ENCODE measurements around the gene SOD3. TPM values are rescaled to one million over a fixed set of nuclear protein-coding genes. Genes with fewer than 3 reads are reported as not detected.

SOD3 gene
- total and polyA plus RNA-seq, 2 of the 13 experiments (the other 11 are each of a cell fraction or from before 2014, with no cell fraction given) = 0.04 TPM; not detected in 1

GRCh38 chr4:24793219-24794005 lies 2.0 kb upstream of the SOD3 start:
- Histone ChIP-seq H3K4me2 (ENCODE audit: low read depth, low read length) (no peak overlapping the region; the same call in 1 of the 2 replicates), H2AFZ (ENCODE audit: low read length) (no peak overlapping the region), H3K4me3 (replicated peaks in 1 of 3; ENCODE audit: insufficient read depth in 1 of 3, low read depth in 2 of 3, low read length in 3 of 3) (no peak overlapping the region), H4K20me1 (ENCODE audit: insufficient read depth, low read length) (no peaks in the 10 kb centered on the region), H3K27ac (ENCODE audit: extremely low read length, insufficient read depth, low read length) (no peak overlapping the region), H3K9ac (ENCODE audit: insufficient read depth, low read depth, low read length) (no peak overlapping the region), H3K27me3 (ENCODE audit: control insufficient read depth in 1 of 2, insufficient read depth in 2 of 2, low read length in 2 of 2) (peaks cover 1 to 8% of the 10 kb centered on the region in 2 experiments; a peak in 2 of 5 replicates), H3K9me3 (ENCODE audit: low read length) (no peaks in the 10 kb centered on the region), H3K4me1 (ENCODE audit: insufficient read depth, low read length) (peaks cover 44% of the 10 kb centered on the region), H3K79me2 (ENCODE audit: insufficient read depth, low read length) (no peaks in the 10 kb centered on the region), H3K36me3 (replicated peaks in 1 of 2; ENCODE audit: control insufficient read depth in 1 of 2, insufficient read depth in 2 of 2, low read length in 2 of 2) (no peaks in the 10 kb centered on the region)
- BruUV-seq (replicated peaks) = no TSS peak
- ATAC-seq (peak; percentile 55), DNase-seq (ENCODE audit: low spot score) (peak; percentile 25), FAIRE-seq (peak; percentile 50)
- TF ChIP-seq CTCF (CRISPR knock-in tag; IDR thresholded peaks at IDR 0.05) (peak; percentile 50), HMG20A (CRISPR knock-in tag; IDR thresholded peaks at IDR 0.05; ENCODE audit: borderline replicate concordance) (no peak), ZNF121 (CRISPR knock-in tag; IDR thresholded peaks at IDR 0.05) (peak; percentile 74), ZNF503 (CRISPR knock-in tag; IDR thresholded peaks at IDR 0.05) (no peak)
- ChIA-PET POLR2A (no interaction called here), CTCF (ENCODE audit: low intra/inter-chr PET ratio, low total read pairs) (interaction anchor here (1.2 kb wide), 1 partner anchor 304 kb away, joined by 4 read pairs; no protein-coding TSS in a partner anchor)
- intact Hi-C loops (cut with micrococcal nuclease; ENCODE audit: unreplicated experiment) (no loop called here), in situ Hi-C loops (cut with HindIII; ENCODE audit: extremely low pct_ligation_motif_present, low pct_unique_long_range_greater_than_20kb) (no loop called here)
- 63% methylated on average over 7 of the region's 8 CpGs for WGBS (ENCODE audit: low lambda C conversion rate)
